H1 (cell line): ENCODE data around the gene GRAMD1C. TPM values are rescaled to one million over a fixed set of nuclear protein-coding genes. Genes with fewer than 3 reads are reported as not detected.
"Not testable (repeated sequence)": the region's sequence is repeated elsewhere in the genome, so short reads cannot be mapped to it uniquely, and the experiment has no call there.

Source experiments
- CTCF ChIA-PET: fragments of 300-600 bp; sonication (Branson Sonifier 250); formaldehyde crosslinking; loops from one replicate; lab custom pipeline; 2021; ENCODE audit not compliant: partially characterized antibody; lab: Charles Lee
- POLR2A ChIA-PET: fragments of 300-600 bp; sonication (Branson Sonifier 250); formaldehyde crosslinking; loops from one replicate; lab custom pipeline; 2021; ENCODE audit warnings: inconsistent platforms; ENCODE audit not compliant: partially characterized antibody; lab: Charles Lee
- DNase-seq, 2 experiments: peaks; one replicate each; pipeline versions ENCODE4 v3.0.0 to v3.0.0-alpha.2; 2010 to 2022; ENCODE audit warnings: low spot score in 2 of 2, low read depth in 1 of 2, mixed read lengths in 1 of 2
- FAIRE-seq: peaks from 2 replicates; lab custom pipeline; 2011; peaks lifted over from hg19 to GRCh38; lab: Jason Lieb, UNC
- H2AFZ ChIP-seq: 2 replicates; pipeline ENCODE4 v1.8.1; 2012; ENCODE audit warnings: low read length, inconsistent platforms
- H2AK5ac ChIP-seq: 2 replicates; pipeline ENCODE4 v1.6.1; 2013; ENCODE audit warnings: low read depth, low read length
- H2BK120ac ChIP-seq: replicated peaks from 2 replicates; pipeline ENCODE3; 2013; ENCODE audit warnings: low read depth, low read length, inconsistent platforms
- H2BK12ac ChIP-seq: 2 replicates; pipeline ENCODE4 v1.6.1; 2013; ENCODE audit warnings: low read depth, low read length
- H2BK15ac ChIP-seq: 2 replicates; pipeline ENCODE4 v1.6.1; 2013; ENCODE audit warnings: low read length
- H2BK20ac ChIP-seq: 2 replicates; pipeline ENCODE4 v1.6.1; 2013; ENCODE audit warnings: low read length
- H2BK5ac ChIP-seq: 2 replicates; pipeline ENCODE4 v1.6.1; 2013; ENCODE audit warnings: low read depth, low read length
- H3K14ac ChIP-seq: 2 replicates; pipeline ENCODE4 v1.6.1; 2013; ENCODE audit warnings: inconsistent platforms; ENCODE audit not compliant: insufficient read length
- H3K18ac ChIP-seq: 2 replicates; pipeline ENCODE4 v1.6.1; 2013; ENCODE audit warnings: low read length; ENCODE audit errors: extremely low read depth
- H3K23ac ChIP-seq: 2 replicates; pipeline ENCODE4 v1.6.1; 2013; ENCODE audit warnings: inconsistent platforms; ENCODE audit not compliant: insufficient read length
- H3K23me2 ChIP-seq: 2 replicates; pipeline ENCODE4 v1.6.1; 2013; ENCODE audit warnings: low read depth, low read length
- H3K27ac ChIP-seq: 2 replicates; pipeline ENCODE4 v1.6.1; 2011; ENCODE audit warnings: low read depth, low read length, inconsistent platforms
- H3K27me3 ChIP-seq, 4 experiments: replicated peaks in 1 of 4; 1 replicate in 1 of 4; 2 replicates in 3 of 4; pipeline versions ENCODE4 v1.6.1 to v1.8.1; 2011 to 2013; ENCODE audit warnings: low read length in 3 of 4, mild to moderate bottlenecking in 3 of 4, inconsistent platforms in 2 of 4, mixed read lengths in 2 of 4, moderate library complexity in 1 of 4; ENCODE audit not compliant: control insufficient read depth in 3 of 4, insufficient read depth in 3 of 4; ENCODE audit errors: extremely low read depth in 1 of 4
- H3K36me3 ChIP-seq, 4 experiments: 2 replicates each; pipeline versions ENCODE4 v1.6.1 to v1.8.1; 2011 to 2013; ENCODE audit warnings: mild to moderate bottlenecking in 4 of 4, low read length in 3 of 4, moderate library complexity in 2 of 4, control low read depth in 1 of 4, inconsistent platforms in 1 of 4; ENCODE audit not compliant: insufficient read depth in 4 of 4, control insufficient read depth in 2 of 4
- H3K4ac ChIP-seq: replicated peaks from 2 replicates; pipeline ENCODE3; 2013; ENCODE audit warnings: low read length, low read depth, mixed read lengths, inconsistent platforms; ENCODE audit not compliant: insufficient read length
- H3K4me1 ChIP-seq, 4 experiments: replicated peaks in 1 of 4; 1 replicate in 1 of 4; 2 replicates in 3 of 4; pipeline versions ENCODE4 v1.6.1 to v1.8.1; 2011 to 2013; ENCODE audit warnings: low read length in 3 of 4, inconsistent platforms in 2 of 4, mixed read lengths in 1 of 4; ENCODE audit not compliant: insufficient read depth in 4 of 4, control insufficient read depth in 3 of 4
- H3K4me2 ChIP-seq, 2 experiments: 2 replicates each; pipeline versions ENCODE4 v1.6.1 to v1.8.1; 2011 to 2013; ENCODE audit warnings: low read depth in 2 of 2, low read length in 2 of 2, control low read depth in 1 of 2, inconsistent platforms in 1 of 2, mild to moderate bottlenecking in 1 of 2; ENCODE audit not compliant: insufficient read depth in 1 of 2
- H3K4me3 ChIP-seq, 4 experiments: fragments of 200-600, 300-600 bp in 1 of 4; sonication (generic), shearing (Covaris generic), sonication (Bioruptor Twin) in 1 of 4; 2 replicates each; pipeline versions ENCODE4 v1.5.1 to v1.8.1; 2011 to 2016; ENCODE audit warnings: low read length in 4 of 4, low read depth in 3 of 4, control low read depth in 2 of 4, inconsistent platforms in 2 of 4, mild to moderate bottlenecking in 2 of 4, mixed read lengths in 1 of 4, moderate library complexity in 1 of 4; ENCODE audit not compliant: insufficient read depth in 2 of 4; ENCODE audit errors: extremely low read depth in 1 of 4
- H3K56ac ChIP-seq: replicated peaks from 2 replicates; pipeline ENCODE3; 2013; ENCODE audit warnings: low read depth, mild to moderate bottlenecking, mixed read lengths, low read length, inconsistent platforms; ENCODE audit not compliant: insufficient read length
- H3K79me1 ChIP-seq: 2 replicates; pipeline ENCODE4 v1.6.1; 2013; ENCODE audit warnings: low read depth, low read length, control low read depth
- H3K79me2 ChIP-seq, 2 experiments: 2 replicates each; pipeline versions ENCODE4 v1.6.1 to v1.8.1; 2012 to 2013; ENCODE audit warnings: low read length in 2 of 2, mild to moderate bottlenecking in 2 of 2, inconsistent platforms in 1 of 2; ENCODE audit not compliant: insufficient read depth in 2 of 2, control insufficient read depth in 1 of 2
- H3K9ac ChIP-seq, 4 experiments: replicated peaks in 1 of 4; 1 replicate in 1 of 4; 2 replicates in 3 of 4; pipeline versions ENCODE4 v1.6.1 to v1.8.1; 2011 to 2013; ENCODE audit warnings: low read depth in 3 of 4, low read length in 3 of 4, control low read depth in 2 of 4, mild to moderate bottlenecking in 2 of 4, moderate library complexity in 2 of 4, inconsistent platforms in 1 of 4; ENCODE audit errors: extremely low read depth in 1 of 4
- H3K9me3 ChIP-seq, 2 experiments: 2 replicates each; pipeline versions ENCODE4 v1.6.1 to v1.8.1; 2012 to 2013; ENCODE audit warnings: mild to moderate bottlenecking in 2 of 2, moderate library complexity in 2 of 2, control low read depth in 1 of 2, inconsistent platforms in 1 of 2, low read depth in 1 of 2, low read length in 1 of 2, mixed read lengths in 1 of 2; ENCODE audit not compliant: insufficient read depth in 2 of 2
- H4K20me1 ChIP-seq, 2 experiments: replicated peaks in 1 of 2; 2 replicates each; pipeline versions ENCODE3 to v1.8.1; 2011 to 2013; ENCODE audit warnings: inconsistent platforms in 2 of 2, low read length in 2 of 2, mild to moderate bottlenecking in 1 of 2; ENCODE audit not compliant: insufficient read depth in 2 of 2, control insufficient read depth in 1 of 2
- H4K5ac ChIP-seq: 2 replicates; pipeline ENCODE4 v1.6.1; 2013; ENCODE audit warnings: low read length, low read depth, mixed read lengths, inconsistent platforms; ENCODE audit not compliant: insufficient read length
- H4K8ac ChIP-seq: 2 replicates; pipeline ENCODE4 v1.8.0; 2013; ENCODE audit warnings: mild to moderate bottlenecking, moderate library complexity, low read length, inconsistent platforms; ENCODE audit not compliant: insufficient read depth; ENCODE audit errors: extremely low read depth
- H4K91ac ChIP-seq: replicated peaks from 2 replicates; pipeline ENCODE3; 2013; ENCODE audit warnings: low read length, mixed read lengths, inconsistent platforms; ENCODE audit not compliant: insufficient read length
- WGBS, 2 experiments: shearing (Covaris generic) in 1 of 2; methylation state at CpG; one replicate each; pipeline versions ENCODE4 v1.1.6 to v1.1.7; 2013 to 2015; ENCODE audit warnings: low lambda C conversion rate in 2 of 2, mixed read lengths in 2 of 2, inconsistent platforms in 1 of 2, low coverage in 1 of 2, missing lambda C conversion rate in 1 of 2; ENCODE audit not compliant: insufficient replicate concordance in 2 of 2, insufficient coverage in 1 of 2, insufficient read length in 1 of 2; ENCODE audit errors: extremely low coverage in 1 of 2, missing lambda C conversion rate in 1 of 2; 5-methylcytosine and 5-hydroxymethylcytosine counted together
- polyA plus RNA-seq, 7 experiments: library from polyadenylated mRNA; depleted of rRNA in 3 of 7; stranded (reverse) in 5 of 7; unstranded in 2 of 7; fragments of >200 nt in 5 of 7; fragments of 200-250 nt in 2 of 7; gene quantifications; 1 replicate in 5 of 7; 2 replicates in 1 of 7; 4 replicates in 1 of 7; pipeline versions ENCODE4 v1.2.1 to v1.2.3, GENCODE V29; 2011 to 2013; ENCODE audit warnings: missing spikeins in 2 of 7, mixed read lengths in 2 of 7
- total RNA-seq: library from RNA; stranded (reverse); fragmentation: NEBNext Ultra II Directional; extraction: Animal tissue kit (Norgen Biotek cat#: 25700); gene quantifications from 2 replicates; pipeline ENCODE4 v1.2.1, GENCODE V29; 2021

The GRAMD1C gene
- total and polyA plus RNA-seq, 2 of the 8 experiments (the other 6 are each of a cell fraction or from before 2014, with no cell fraction given) = 0.62 to 2.1 TPM

- H3K4me3 ChIP-seq, H3K9ac ChIP-seq, H3K27ac ChIP-seq, H3K27me3 ChIP-seq, POLR2A ChIA-PET, H3K4me1 ChIP-seq, H4K8ac ChIP-seq, H2BK5ac ChIP-seq, H3K79me1 ChIP-seq, H3K23ac ChIP-seq, H2BK12ac ChIP-seq, H4K20me1 ChIP-seq, H3K4ac ChIP-seq, H2BK15ac ChIP-seq, H3K79me2 ChIP-seq, H4K5ac ChIP-seq, H2AFZ ChIP-seq, CTCF ChIA-PET, H3K36me3 ChIP-seq, H3K9me3 ChIP-seq, DNase-seq, H3K4me2 ChIP-seq, H3K14ac ChIP-seq, FAIRE-seq, H2AK5ac ChIP-seq, H3K18ac ChIP-seq, H4K91ac ChIP-seq, H2BK120ac ChIP-seq, H2BK20ac ChIP-seq, H3K56ac ChIP-seq, H3K23me2 ChIP-seq: not testable (repeated sequence)
- WGBS, 2 experiments = 85% methylated on average over 9 of the region's 9 CpGs; no CpG with 5 or more reads in 1 of the 2 experiments
These were observed 11.8 kb downstream of the GRAMD1C start for GRCh38 chr3:113850391-113850790.
